GM23338 (cell line): ENCODE results near the gene ZFHX3.

ENCODE experiments used
- CREB1 ChIP-seq: fragments of 250-450 bp; sonication (Bioruptor Pico); IDR thresholded peaks from 2 replicates; pipeline ENCODE4 v1.5.0; 2020; ENCODE audit warnings: low read depth, mild to moderate bottlenecking, moderate library complexity
- EZH2 ChIP-seq: fragments of 200-600 bp; sonication (generic); IDR thresholded peaks from one replicate; pipeline ENCODE4 v1.8.0; 2017; ENCODE audit warnings: antibody characterized with exemption, mild to moderate bottlenecking, low read depth; ENCODE audit not compliant: unreplicated experiment
- POLR2AphosphoS5 ChIP-seq: IDR thresholded peaks from 2 replicates; pipeline ENCODE4 v1.6.1; 2016; ENCODE audit warnings: antibody characterized with exemption, low read depth
- STAT1 ChIP-seq: IDR thresholded peaks from one replicate; pipeline ENCODE4 v1.6.1; 2016; ENCODE audit warnings: antibody characterized with exemption; ENCODE audit not compliant: unreplicated experiment
- TF ChIP-seq, protein P1 (sequence below): IDR thresholded peaks from one replicate; pipeline ENCODE4 v1.6.1; 2018; ENCODE audit warnings: antibody characterized with exemption; ENCODE audit not compliant: unreplicated experiment
- TF ChIP-seq, protein P2 (sequence below), 2 experiments: fragments of 200-600 bp in 1 of 2; sonication (generic) in 1 of 2; conservative IDR thresholded peaks; 2 replicates each; pipeline versions ENCODE4 v1.5.1 to v1.6.1; 2016 to 2017; ENCODE audit warnings: antibody characterized with exemption in 2 of 2, low read depth in 2 of 2, mild to moderate bottlenecking in 2 of 2, moderate library complexity in 1 of 2

DNA sequence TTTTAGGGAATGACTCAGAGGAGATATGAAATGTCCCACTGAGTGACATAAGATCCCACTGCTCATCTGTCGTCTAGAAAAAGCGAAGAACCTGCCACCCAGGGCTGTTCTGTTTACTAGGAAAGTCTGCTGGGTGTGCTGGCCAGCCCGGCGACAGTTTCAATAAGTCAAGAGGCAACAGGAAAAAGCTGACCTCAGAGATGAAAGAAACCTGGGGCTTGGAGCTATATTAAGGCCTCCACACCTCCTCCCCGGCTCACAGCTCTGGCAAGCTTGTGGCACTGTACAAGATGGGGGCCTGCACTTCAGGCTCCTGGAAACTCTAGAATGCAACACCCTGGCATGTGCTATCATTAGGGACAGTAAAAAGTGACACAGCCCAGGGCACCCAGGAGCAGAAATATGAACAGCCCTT lies 10.6 kb downstream of the ZFHX3 start:
- TF ChIP-seq, protein P1, sequence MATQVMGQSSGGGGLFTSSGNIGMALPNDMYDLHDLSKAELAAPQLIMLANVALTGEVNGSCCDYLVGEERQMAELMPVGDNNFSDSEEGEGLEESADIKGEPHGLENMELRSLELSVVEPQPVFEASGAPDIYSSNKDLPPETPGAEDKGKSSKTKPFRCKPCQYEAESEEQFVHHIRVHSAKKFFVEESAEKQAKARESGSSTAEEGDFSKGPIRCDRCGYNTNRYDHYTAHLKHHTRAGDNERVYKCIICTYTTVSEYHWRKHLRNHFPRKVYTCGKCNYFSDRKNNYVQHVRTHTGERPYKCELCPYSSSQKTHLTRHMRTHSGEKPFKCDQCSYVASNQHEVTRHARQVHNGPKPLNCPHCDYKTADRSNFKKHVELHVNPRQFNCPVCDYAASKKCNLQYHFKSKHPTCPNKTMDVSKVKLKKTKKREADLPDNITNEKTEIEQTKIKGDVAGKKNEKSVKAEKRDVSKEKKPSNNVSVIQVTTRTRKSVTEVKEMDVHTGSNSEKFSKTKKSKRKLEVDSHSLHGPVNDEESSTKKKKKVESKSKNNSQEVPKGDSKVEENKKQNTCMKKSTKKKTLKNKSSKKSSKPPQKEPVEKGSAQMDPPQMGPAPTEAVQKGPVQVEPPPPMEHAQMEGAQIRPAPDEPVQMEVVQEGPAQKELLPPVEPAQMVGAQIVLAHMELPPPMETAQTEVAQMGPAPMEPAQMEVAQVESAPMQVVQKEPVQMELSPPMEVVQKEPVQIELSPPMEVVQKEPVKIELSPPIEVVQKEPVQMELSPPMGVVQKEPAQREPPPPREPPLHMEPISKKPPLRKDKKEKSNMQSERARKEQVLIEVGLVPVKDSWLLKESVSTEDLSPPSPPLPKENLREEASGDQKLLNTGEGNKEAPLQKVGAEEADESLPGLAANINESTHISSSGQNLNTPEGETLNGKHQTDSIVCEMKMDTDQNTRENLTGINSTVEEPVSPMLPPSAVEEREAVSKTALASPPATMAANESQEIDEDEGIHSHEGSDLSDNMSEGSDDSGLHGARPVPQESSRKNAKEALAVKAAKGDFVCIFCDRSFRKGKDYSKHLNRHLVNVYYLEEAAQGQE: no peak
- TF ChIP-seq, protein P2, sequence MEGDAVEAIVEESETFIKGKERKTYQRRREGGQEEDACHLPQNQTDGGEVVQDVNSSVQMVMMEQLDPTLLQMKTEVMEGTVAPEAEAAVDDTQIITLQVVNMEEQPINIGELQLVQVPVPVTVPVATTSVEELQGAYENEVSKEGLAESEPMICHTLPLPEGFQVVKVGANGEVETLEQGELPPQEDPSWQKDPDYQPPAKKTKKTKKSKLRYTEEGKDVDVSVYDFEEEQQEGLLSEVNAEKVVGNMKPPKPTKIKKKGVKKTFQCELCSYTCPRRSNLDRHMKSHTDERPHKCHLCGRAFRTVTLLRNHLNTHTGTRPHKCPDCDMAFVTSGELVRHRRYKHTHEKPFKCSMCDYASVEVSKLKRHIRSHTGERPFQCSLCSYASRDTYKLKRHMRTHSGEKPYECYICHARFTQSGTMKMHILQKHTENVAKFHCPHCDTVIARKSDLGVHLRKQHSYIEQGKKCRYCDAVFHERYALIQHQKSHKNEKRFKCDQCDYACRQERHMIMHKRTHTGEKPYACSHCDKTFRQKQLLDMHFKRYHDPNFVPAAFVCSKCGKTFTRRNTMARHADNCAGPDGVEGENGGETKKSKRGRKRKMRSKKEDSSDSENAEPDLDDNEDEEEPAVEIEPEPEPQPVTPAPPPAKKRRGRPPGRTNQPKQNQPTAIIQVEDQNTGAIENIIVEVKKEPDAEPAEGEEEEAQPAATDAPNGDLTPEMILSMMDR (conservative IDR thresholded peaks at IDR 0.05; ENCODE audit: low read depth in 2 of 2): no peak
- TF ChIP-seq CREB1 (CRISPR knock-in tag) (no peak), STAT1 (no peak), POLR2AphosphoS5 (no peak), EZH2 (no peak)
